Thyroid gland (tissue), 4 donors: ENCODE data around the gene GCFC2.

ENCODE experiments used
- CTCF ChIP-seq, 6 experiments: fragments of 200-600 bp in 3 of 6; fragments of 450-650 bp in 3 of 6; sonication (generic) in 3 of 6; IDR thresholded peaks; one replicate each; pipeline ENCODE4 v1.5.1; 2016 to 2019; ENCODE audit warnings: antibody characterized with exemption in 6 of 6, mild to moderate bottlenecking in 2 of 6, inconsistent platforms in 1 of 6, moderate library complexity in 1 of 6
- POLR2A ChIP-seq, 2 donors: fragments of 450-650 bp; IDR thresholded peaks; one replicate each; pipeline ENCODE4 v1.6.1; 2017; ENCODE audit warnings: antibody characterized with exemption in 2 of 2, mild to moderate bottlenecking in 2 of 2, moderate library complexity in 1 of 2

- TF ChIP-seq CTCF (IDR thresholded peaks at IDR 0.05), result no peak
- TF ChIP-seq POLR2A (IDR thresholded peaks at IDR 0.05), result no peak
Measured at GRCh38 chr2:75622500-75622899, 88.2 kb downstream of the GCFC2 start.
